GM23338 (cell line): Measurements from ENCODE around the gene IDI1. TPM values are rescaled to one million over a fixed set of nuclear protein-coding genes. Genes with fewer than 3 reads are reported as not detected.

Experiments used
- ATAC-seq: fragments of 200-7000 bp; cut with Tn5 transposase; 3 replicates; pipeline ENCODE4 v1.9.1; 2020
- DNase-seq: peaks from one replicate; pipeline ENCODE4 v3.0.0-alpha.2; 2015; ENCODE audit warnings: low spot score
- H2AFZ ChIP-seq: fragments of 200-600 bp; sonication (generic); 2 replicates; pipeline ENCODE4 v1.8.0; 2016; ENCODE audit warnings: antibody characterized with exemption, mild to moderate bottlenecking, moderate library complexity
- H3F3A ChIP-seq: fragments of 200-600 bp; sonication (generic); replicated peaks from 2 replicates; pipeline ENCODE4 v1.8.0; 2017; ENCODE audit warnings: antibody characterized with exemption, mixed run types, low read depth
- H3K27ac ChIP-seq: fragments of 200-600 bp; sonication (generic); 2 replicates; pipeline ENCODE4 v1.6.1; 2016; ENCODE audit warnings: low read depth
- H3K27me3 ChIP-seq: fragments of 200-600 bp; sonication (generic); 2 replicates; pipeline ENCODE4 v1.8.0; 2016; ENCODE audit warnings: mild to moderate bottlenecking, mixed run types, moderate library complexity; ENCODE audit not compliant: insufficient read depth
- H3K36me3 ChIP-seq: fragments of 200-600 bp; sonication (generic); 2 replicates; pipeline ENCODE4 v1.8.0; 2016; ENCODE audit warnings: mild to moderate bottlenecking; ENCODE audit not compliant: insufficient read depth
- H3K4me1 ChIP-seq: fragments of 200-600 bp; sonication (generic); 2 replicates; pipeline ENCODE4 v1.8.0; 2016; ENCODE audit warnings: mild to moderate bottlenecking, moderate library complexity; ENCODE audit not compliant: insufficient read depth
- H3K4me2 ChIP-seq: fragments of 200-600 bp; sonication (generic); 2 replicates; pipeline ENCODE4 v1.7.1; 2017; ENCODE audit warnings: mixed run types
- H3K4me3 ChIP-seq: fragments of 200-600 bp; sonication (generic); 2 replicates; pipeline ENCODE4 v1.6.1; 2016; ENCODE audit warnings: mixed run types
- H3K79me2 ChIP-seq: fragments of 200-600 bp; sonication (generic); replicated peaks from 2 replicates; pipeline ENCODE4 v1.8.0; 2017; ENCODE audit warnings: mild to moderate bottlenecking; ENCODE audit not compliant: insufficient read depth
- H3K9me2 ChIP-seq: fragments of 200-600 bp; sonication (generic); 2 replicates; pipeline ENCODE4 v1.8.0; 2017; ENCODE audit not compliant: insufficient read depth
- H4K20me1 ChIP-seq: fragments of 200-600 bp; sonication (generic); replicated peaks from 2 replicates; pipeline ENCODE4 v1.8.0; 2017; ENCODE audit warnings: mild to moderate bottlenecking; ENCODE audit not compliant: insufficient read depth
- H3K27ac Mint-ChIP-seq: 2 replicates; pipeline ENCODE4 v1.8.0; 2020; ENCODE audit warnings: inconsistent platforms, mild to moderate bottlenecking, moderate library complexity, mixed read lengths
- H3K27me3 Mint-ChIP-seq: 3 replicates; pipeline ENCODE4 v1.8.0; 2022; ENCODE audit warnings: low read depth, mild to moderate bottlenecking, moderate library complexity, mixed read lengths, inconsistent platforms; ENCODE audit not compliant: insufficient read depth, poor library complexity
- H3K36me3 Mint-ChIP-seq: 3 replicates; pipeline ENCODE4 v1.8.0; 2021; ENCODE audit warnings: low read depth, mild to moderate bottlenecking, inconsistent platforms, moderate library complexity, mixed read lengths
- H3K4me1 Mint-ChIP-seq: 3 replicates; pipeline ENCODE4 v1.8.0; 2020; ENCODE audit warnings: mild to moderate bottlenecking, inconsistent platforms, mixed read lengths
- H3K4me3 Mint-ChIP-seq: 3 replicates; pipeline ENCODE4 v1.8.0; 2021; ENCODE audit warnings: moderate library complexity, mild to moderate bottlenecking, inconsistent platforms, mixed read lengths
- H3K9me3 Mint-ChIP-seq: 3 replicates; pipeline ENCODE4 v1.8.0; 2020; ENCODE audit warnings: moderate library complexity, mild to moderate bottlenecking, inconsistent platforms, mixed read lengths
- CREB1 ChIP-seq: fragments of 250-450 bp; sonication (Bioruptor Pico); IDR thresholded peaks from 2 replicates; pipeline ENCODE4 v1.5.0; 2020; ENCODE audit warnings: low read depth, mild to moderate bottlenecking, moderate library complexity
- CTCF ChIP-seq, 2 experiments: fragments of 200-600 bp in 1 of 2; sonication (generic) in 1 of 2; conservative IDR thresholded peaks; 2 replicates each; pipeline versions ENCODE4 v1.5.1 to v1.6.1; 2016 to 2017; ENCODE audit warnings: antibody characterized with exemption in 2 of 2, low read depth in 2 of 2, mild to moderate bottlenecking in 2 of 2, moderate library complexity in 1 of 2
- ETS1 ChIP-seq: IDR thresholded peaks from 2 replicates; pipeline ENCODE4 v1.6.1; 2016; ENCODE audit warnings: antibody characterized with exemption
- EZH2 ChIP-seq: fragments of 200-600 bp; sonication (generic); IDR thresholded peaks from one replicate; pipeline ENCODE4 v1.8.0; 2017; ENCODE audit warnings: antibody characterized with exemption, mild to moderate bottlenecking, low read depth; ENCODE audit not compliant: unreplicated experiment
- EZH2phosphoT487 ChIP-seq: fragments of 200-600 bp; sonication (generic); IDR thresholded peaks from one replicate; pipeline ENCODE4 v1.8.1; 2018; ENCODE audit warnings: antibody characterized with exemption; ENCODE audit not compliant: unreplicated experiment
- JUNB ChIP-seq: IDR thresholded peaks from one replicate; pipeline ENCODE4 v1.6.1; 2016; ENCODE audit warnings: antibody characterized with exemption; ENCODE audit not compliant: unreplicated experiment
- NANOG ChIP-seq: IDR thresholded peaks from 2 replicates; pipeline ENCODE4 v1.6.1; 2016; ENCODE audit warnings: antibody characterized with exemption, borderline replicate concordance
- POLR2AphosphoS5 ChIP-seq: IDR thresholded peaks from 2 replicates; pipeline ENCODE4 v1.6.1; 2016; ENCODE audit warnings: antibody characterized with exemption, low read depth
- REST ChIP-seq: IDR thresholded peaks from one replicate; pipeline ENCODE4 v1.6.1; 2018; ENCODE audit warnings: antibody characterized with exemption; ENCODE audit not compliant: unreplicated experiment
- STAT1 ChIP-seq: IDR thresholded peaks from one replicate; pipeline ENCODE4 v1.6.1; 2016; ENCODE audit warnings: antibody characterized with exemption; ENCODE audit not compliant: unreplicated experiment
- ZNF114 ChIP-seq: fragments of 250-450 bp; sonication (Bioruptor Pico); IDR thresholded peaks from 2 replicates; pipeline ENCODE4 v1.5.0; 2020; ENCODE audit warnings: mild to moderate bottlenecking, moderate library complexity
- ZNF331 ChIP-seq: fragments of 250-450 bp; sonication (Bioruptor Pico); IDR thresholded peaks from 2 replicates; pipeline ENCODE4 v1.5.0; 2020; ENCODE audit warnings: low read depth, mild to moderate bottlenecking, moderate library complexity
- ZNF462 ChIP-seq: fragments of 250-450 bp; sonication (Bioruptor Pico); IDR thresholded peaks from 2 replicates; pipeline ENCODE4 v1.5.0; 2020; ENCODE audit warnings: mild to moderate bottlenecking, moderate library complexity
- polyA plus RNA-seq: library from polyadenylated mRNA; unstranded; fragments of >200 nt; fragmentation: Nextera tagmentation; extraction: Ambion mirVana; gene quantifications from 2 replicates; pipeline ENCODE4 v1.2.1, GENCODE V29; 2016
- total RNA-seq: library from RNA; depleted of rRNA; stranded (reverse); fragments of >200 nt; shearing (Covaris generic); gene quantifications from 2 replicates; pipeline ENCODE4 v1.2.3, GENCODE V29; 2014

Gene IDI1
- total and polyA plus RNA-seq, 2 experiments from 2014 or later = 119 to 154 TPM

GRCh38 chr10:1034758-1035157 lies 14.2 kb downstream of the IDI1 start:
- ATAC-seq (no peak), DNase-seq (no peak)
- Mint-ChIP-seq H3K4me3 (no peak overlapping the region), H3K27ac (no peak overlapping the region), H3K36me3 (peaks cover 5% of the 10 kb centered on the region; the same call in 2 of the 3 replicates), H3K9me3 (no peaks in the 10 kb centered on the region), H3K27me3 (no peaks in the 10 kb centered on the region), H3K4me1 (peaks cover 12% of the 10 kb centered on the region; the same call in 2 of the 3 replicates)
- Histone ChIP-seq H3K27me3 (no peaks in the 10 kb centered on the region), H4K20me1 (peaks cover 10% of the 10 kb centered on the region; the same call in 1 of the 2 replicates), H3K4me1 (peaks cover 6% of the 10 kb centered on the region; the same call in 1 of the 2 replicates), H3K27ac (no peak overlapping the region), H3K9me2 (no peaks in the 10 kb centered on the region), H2AFZ (no peak overlapping the region), H3K36me3 (peaks cover 6% of the 10 kb centered on the region; the same call in 1 of the 2 replicates), H3K4me2 (no peak overlapping the region), H3F3A (peaks cover 12% of the 10 kb centered on the region; the same call in 1 of the 2 replicates), H3K79me2 (no peaks in the 10 kb centered on the region), H3K4me3 (no peak overlapping the region)
- TF ChIP-seq POLR2AphosphoS5 (no peak), JUNB (no peak), REST (no peak), ZNF462 (CRISPR knock-in tag) (no peak), NANOG (no peak), STAT1 (no peak), ZNF331 (CRISPR knock-in tag) (no peak), ETS1 (no peak), CTCF (conservative IDR thresholded peaks at IDR 0.05; ENCODE audit: low read depth in 2 of 2) (no peak), ZNF114 (CRISPR knock-in tag) (no peak), EZH2phosphoT487 (no peak), CREB1 (CRISPR knock-in tag) (no peak), EZH2 (no peak)
